AG04449 (cell line): ENCODE measurements around the gene FOXR2.

Experiments used
- CTCF ChIA-PET: fragments of 350-600 bp; formaldehyde crosslinking; extraction: SDS; loops from one replicate; lab custom pipeline; 2021; ENCODE audit warnings: antibody characterized with exemption; lab: Yijun Ruan, JAX
- POLR2A ChIA-PET: fragments of 400-600, 350-600 bp; formaldehyde crosslinking; extraction: SDS; loops from one replicate; lab custom pipeline; 2020; ENCODE audit warnings: antibody characterized with exemption, inconsistent platforms; lab: Yijun Ruan, JAX
- DNase-seq: peaks from one replicate; pipeline ENCODE4 v3.0.0-alpha.2; 2010; ENCODE audit warnings: low read depth, low spot score
- H3K4me3 ChIP-seq: 2 replicates; pipeline ENCODE4 v1.5.1; 2011; ENCODE audit warnings: low read depth, mild to moderate bottlenecking, control low read depth, low read length
- TF ChIP-seq, protein P1 (sequence below): IDR thresholded peaks from one replicate; pipeline ENCODE4 v1.5.1; 2011; ENCODE audit warnings: mild to moderate bottlenecking, moderate library complexity, low read length, control low read depth, inconsistent platforms; ENCODE audit not compliant: insufficient read depth; ENCODE audit errors: missing control alignments

FOXR2 gene

GRCh38 chrX:55663584-55663983, 40.4 kb downstream of the FOXR2 start:
- CTCF ChIA-PET = no interaction called here
- POLR2A ChIA-PET = no interaction called here
- no peak for DNase-seq
- H3K4me3 ChIP-seq = no peak overlapping the region
- TF ChIP-seq, protein P1, sequence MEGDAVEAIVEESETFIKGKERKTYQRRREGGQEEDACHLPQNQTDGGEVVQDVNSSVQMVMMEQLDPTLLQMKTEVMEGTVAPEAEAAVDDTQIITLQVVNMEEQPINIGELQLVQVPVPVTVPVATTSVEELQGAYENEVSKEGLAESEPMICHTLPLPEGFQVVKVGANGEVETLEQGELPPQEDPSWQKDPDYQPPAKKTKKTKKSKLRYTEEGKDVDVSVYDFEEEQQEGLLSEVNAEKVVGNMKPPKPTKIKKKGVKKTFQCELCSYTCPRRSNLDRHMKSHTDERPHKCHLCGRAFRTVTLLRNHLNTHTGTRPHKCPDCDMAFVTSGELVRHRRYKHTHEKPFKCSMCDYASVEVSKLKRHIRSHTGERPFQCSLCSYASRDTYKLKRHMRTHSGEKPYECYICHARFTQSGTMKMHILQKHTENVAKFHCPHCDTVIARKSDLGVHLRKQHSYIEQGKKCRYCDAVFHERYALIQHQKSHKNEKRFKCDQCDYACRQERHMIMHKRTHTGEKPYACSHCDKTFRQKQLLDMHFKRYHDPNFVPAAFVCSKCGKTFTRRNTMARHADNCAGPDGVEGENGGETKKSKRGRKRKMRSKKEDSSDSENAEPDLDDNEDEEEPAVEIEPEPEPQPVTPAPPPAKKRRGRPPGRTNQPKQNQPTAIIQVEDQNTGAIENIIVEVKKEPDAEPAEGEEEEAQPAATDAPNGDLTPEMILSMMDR = no peak

- TF ChIP-seq, protein P1 = no peak
- CTCF ChIA-PET = no interaction called here
- POLR2A ChIA-PET = no interaction called here
- no peak for DNase-seq
- H3K4me3 ChIP-seq = no peak overlapping the region
Observed at GRCh38 chrX:55668084-55668483, 44.9 kb downstream of the FOXR2 start.
